Measurements from ENCODE around the gene SMCO2. TPM values are rescaled to one million over a fixed set of nuclear protein-coding genes. Genes with fewer than 3 reads are reported as not detected.

The SMCO2 gene
- total RNA-seq, 1 experiment from 2014 or later: 0.20 TPM

DNA sequence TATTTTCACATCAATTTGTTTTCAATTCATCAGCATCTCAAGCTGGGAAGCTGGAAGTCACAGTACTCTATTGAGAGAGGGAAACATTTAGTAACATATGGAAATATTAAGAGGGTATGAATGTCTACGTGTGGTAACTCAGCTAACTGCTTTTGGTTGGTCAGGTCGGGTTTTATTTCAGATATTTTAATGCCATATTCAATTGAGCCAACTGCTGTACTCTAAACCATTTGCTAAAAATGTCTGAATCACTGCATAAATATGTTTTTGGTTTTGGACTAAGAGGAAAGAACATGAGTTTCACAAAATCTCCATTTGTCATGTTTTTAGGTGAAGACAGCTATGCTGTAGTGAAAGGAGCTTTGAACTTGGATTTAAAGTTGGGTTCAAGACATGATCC is 58.6 kb downstream of the SMCO2 start:
- Histone ChIP-seq H2BK5ac (ENCODE audit: insufficient read length, low read length) (no peak overlapping the region), H3K9ac (ENCODE audit: extremely low read depth, insufficient read length, low read length) (no peak overlapping the region), H4K20me1 (ENCODE audit: control insufficient read depth, insufficient read depth, insufficient read length) (no peaks in the 10 kb centered on the region), H3K27ac (ENCODE audit: insufficient read length, low read depth, low read length) (no peak overlapping the region), H2BK120ac (ENCODE audit: low read depth, low read length, poor library complexity, severe bottlenecking) (no peak overlapping the region), H3K23ac (ENCODE audit: insufficient read length, low read depth, low read length) (no peak overlapping the region), H4K5ac (ENCODE audit: insufficient read length, low read depth, low read length) (no peak overlapping the region), H2BK15ac (ENCODE audit: low read depth, low read length) (no peak overlapping the region), H2AK5ac (ENCODE audit: insufficient read length, low read length) (no peak overlapping the region), H3K14ac (ENCODE audit: insufficient read depth, low read length) (no peak overlapping the region), H3K27me3 (ENCODE audit: insufficient read depth, low read length) (no peaks in the 10 kb centered on the region), H2AFZ (ENCODE audit: low read length) (no peak overlapping the region), H3T11ph (ENCODE audit: low read length) (no peak overlapping the region), H4K8ac (replicated peaks; ENCODE audit: insufficient read length, low read depth, low read length) (no peak overlapping the region), H3K4ac (ENCODE audit: low read depth, low read length) (no peak overlapping the region), H3K9me3 (ENCODE audit: control insufficient read depth, low read depth, low read length) (no peaks in the 10 kb centered on the region), H3K18ac (ENCODE audit: insufficient read length, low read depth, low read length) (no peak overlapping the region), H2BK20ac (ENCODE audit: low read depth, low read length, poor library complexity, severe bottlenecking) (no peak overlapping the region), H3K79me2 (ENCODE audit: insufficient read depth, low read length) (no peaks in the 10 kb centered on the region), H3K23me2 (ENCODE audit: insufficient read length, low read depth, low read length, poor library complexity, severe bottlenecking) (no peaks in the 10 kb centered on the region), H3K4me1 (ENCODE audit: insufficient read depth, low read length) (no peaks in the 10 kb centered on the region), H3K56ac (ENCODE audit: insufficient read length, low read depth, low read length) (no peak overlapping the region), H4K91ac (ENCODE audit: insufficient read length, low read depth, low read length) (no peak overlapping the region), H3K79me1 (ENCODE audit: insufficient read depth, low read depth, low read length, poor library complexity, severe bottlenecking) (no peaks in the 10 kb centered on the region), H2BK12ac (ENCODE audit: insufficient read length, low read depth, low read length) (no peak overlapping the region), H3K4me2 (ENCODE audit: insufficient read depth, insufficient read length, low read length) (no peak overlapping the region)
- Mint-ChIP-seq H3K27me3 (ENCODE audit: low read depth) (no peaks in the 10 kb centered on the region; the same call in 1 of the 2 replicates), H3K9me3 (no peaks in the 10 kb centered on the region), H3K36me3 (ENCODE audit: insufficient read depth in 1 of 3, low read depth in 3 of 3) (no peaks in the 10 kb centered on the region), H3K4me1 (peaks cover 0 to 4% of the 10 kb centered on the region in 2 experiments; a peak in 3 of 4 replicates), H3K27ac (no peak overlapping the region), H3K4me3 (no peak overlapping the region)
- no peak for DNase-seq
- TF ChIP-seq CTCF (conservative IDR thresholded peaks at IDR 0.05): no peak
- no CpG with 5 or more reads among the region's 2 CpGs for WGBS (ENCODE audit: extremely low coverage, insufficient read length, low lambda C conversion rate)
